ENCODE measurements around the gene CD46.

DNA sequence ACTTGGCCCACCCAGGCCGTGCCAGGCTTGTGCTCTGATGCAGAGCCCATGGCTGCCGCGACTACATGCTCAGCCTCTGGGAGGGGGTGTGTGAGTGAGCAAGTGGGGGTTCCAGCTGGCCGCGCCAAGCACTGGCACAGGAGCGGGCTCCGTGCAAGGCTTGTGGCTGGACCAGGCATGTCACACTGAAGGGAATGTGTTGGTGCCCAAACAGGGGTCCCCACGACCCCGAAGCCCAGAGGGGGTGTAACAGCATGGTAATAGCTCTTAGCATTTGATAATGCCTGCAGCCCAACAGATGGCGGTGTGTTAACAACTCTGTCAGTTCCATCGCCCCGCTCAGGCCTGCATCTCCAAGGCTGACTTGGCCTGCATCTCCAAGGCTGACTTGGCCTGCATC lies 38.3 kb upstream of the CD46 start:
- TF ChIP-seq, protein P1, sequence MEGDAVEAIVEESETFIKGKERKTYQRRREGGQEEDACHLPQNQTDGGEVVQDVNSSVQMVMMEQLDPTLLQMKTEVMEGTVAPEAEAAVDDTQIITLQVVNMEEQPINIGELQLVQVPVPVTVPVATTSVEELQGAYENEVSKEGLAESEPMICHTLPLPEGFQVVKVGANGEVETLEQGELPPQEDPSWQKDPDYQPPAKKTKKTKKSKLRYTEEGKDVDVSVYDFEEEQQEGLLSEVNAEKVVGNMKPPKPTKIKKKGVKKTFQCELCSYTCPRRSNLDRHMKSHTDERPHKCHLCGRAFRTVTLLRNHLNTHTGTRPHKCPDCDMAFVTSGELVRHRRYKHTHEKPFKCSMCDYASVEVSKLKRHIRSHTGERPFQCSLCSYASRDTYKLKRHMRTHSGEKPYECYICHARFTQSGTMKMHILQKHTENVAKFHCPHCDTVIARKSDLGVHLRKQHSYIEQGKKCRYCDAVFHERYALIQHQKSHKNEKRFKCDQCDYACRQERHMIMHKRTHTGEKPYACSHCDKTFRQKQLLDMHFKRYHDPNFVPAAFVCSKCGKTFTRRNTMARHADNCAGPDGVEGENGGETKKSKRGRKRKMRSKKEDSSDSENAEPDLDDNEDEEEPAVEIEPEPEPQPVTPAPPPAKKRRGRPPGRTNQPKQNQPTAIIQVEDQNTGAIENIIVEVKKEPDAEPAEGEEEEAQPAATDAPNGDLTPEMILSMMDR (conservative IDR thresholded peaks at IDR 0.05): no peak
- no peak for TF ChIP-seq EZH2 (IDR thresholded peaks at IDR 0.05; ENCODE audit: low read depth)
